Mesothelial cell of epicardium (in vitro differentiated cells): ENCODE data around the gene TEX52. TPM values are rescaled to one million over a fixed set of nuclear protein-coding genes. Genes with fewer than 3 reads are reported as not detected.

ENCODE experiments used
- DNase-seq, 2 experiments: peaks; one replicate each; pipeline ENCODE4 v3.0.0; 2021; ENCODE audit warnings: low spot score in 2 of 2; ENCODE audit not compliant: unreplicated experiment in 2 of 2
- H3K27ac Mint-ChIP-seq: 2 replicates; pipeline ENCODE4 v1.8.0; 2021; ENCODE audit warnings: mixed read lengths
- H3K27me3 Mint-ChIP-seq: 2 replicates; pipeline ENCODE4 v1.8.0; 2021; ENCODE audit warnings: low read depth, mixed read lengths
- H3K36me3 Mint-ChIP-seq: 2 replicates; pipeline ENCODE4 v1.8.0; 2021; ENCODE audit warnings: mixed read lengths
- H3K4me1 Mint-ChIP-seq: 2 replicates; pipeline ENCODE4 v1.8.0; 2021; ENCODE audit warnings: mixed read lengths
- H3K4me3 Mint-ChIP-seq: 2 replicates; pipeline ENCODE4 v1.8.0; 2021; ENCODE audit warnings: mild to moderate bottlenecking, moderate library complexity, mixed read lengths
- H3K9me3 Mint-ChIP-seq: 2 replicates; pipeline ENCODE4 v1.8.0; 2021; ENCODE audit warnings: mixed read lengths
- total RNA-seq: library from RNA; stranded (reverse); gene quantifications from 3 replicates; pipeline ENCODE4 v1.2.1, GENCODE V29; 2021
- TF ChIP-seq, protein P1 (sequence below): fragments of 200-600 bp; sonication (generic); IDR thresholded peaks from one replicate; pipeline ENCODE4 v1.5.0; 2021; ENCODE audit warnings: antibody characterized with exemption; ENCODE audit not compliant: unreplicated experiment

TEX52 gene
- total RNA-seq, 1 donor from 2014 or later = not detected

DNA sequence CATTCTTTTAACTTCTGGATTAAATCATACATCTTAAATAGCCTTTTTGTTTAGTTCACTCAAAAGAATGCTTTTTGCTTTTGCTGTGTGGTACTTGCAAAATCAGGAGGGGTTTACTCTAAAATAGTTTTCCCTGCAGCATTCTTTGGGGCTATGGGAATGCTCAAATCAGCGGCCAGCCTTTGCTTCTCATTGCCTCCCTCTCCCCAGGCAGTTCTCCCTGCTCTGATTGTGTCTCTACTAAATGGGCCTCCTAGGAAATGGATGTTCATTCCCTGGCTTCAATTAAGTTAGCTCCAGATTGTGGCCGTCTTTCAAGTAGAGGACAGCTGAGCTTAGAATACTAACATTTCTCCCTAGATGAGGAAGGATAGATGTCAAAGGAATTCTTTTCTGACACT, 38.2 kb upstream of the TEX52 start:
- no peak overlapping the region for H3K4me3 Mint-ChIP-seq
- no peak for DNase-seq
- H3K27me3 Mint-ChIP-seq = no peaks in the 10 kb centered on the region
- TF ChIP-seq, protein P1, sequence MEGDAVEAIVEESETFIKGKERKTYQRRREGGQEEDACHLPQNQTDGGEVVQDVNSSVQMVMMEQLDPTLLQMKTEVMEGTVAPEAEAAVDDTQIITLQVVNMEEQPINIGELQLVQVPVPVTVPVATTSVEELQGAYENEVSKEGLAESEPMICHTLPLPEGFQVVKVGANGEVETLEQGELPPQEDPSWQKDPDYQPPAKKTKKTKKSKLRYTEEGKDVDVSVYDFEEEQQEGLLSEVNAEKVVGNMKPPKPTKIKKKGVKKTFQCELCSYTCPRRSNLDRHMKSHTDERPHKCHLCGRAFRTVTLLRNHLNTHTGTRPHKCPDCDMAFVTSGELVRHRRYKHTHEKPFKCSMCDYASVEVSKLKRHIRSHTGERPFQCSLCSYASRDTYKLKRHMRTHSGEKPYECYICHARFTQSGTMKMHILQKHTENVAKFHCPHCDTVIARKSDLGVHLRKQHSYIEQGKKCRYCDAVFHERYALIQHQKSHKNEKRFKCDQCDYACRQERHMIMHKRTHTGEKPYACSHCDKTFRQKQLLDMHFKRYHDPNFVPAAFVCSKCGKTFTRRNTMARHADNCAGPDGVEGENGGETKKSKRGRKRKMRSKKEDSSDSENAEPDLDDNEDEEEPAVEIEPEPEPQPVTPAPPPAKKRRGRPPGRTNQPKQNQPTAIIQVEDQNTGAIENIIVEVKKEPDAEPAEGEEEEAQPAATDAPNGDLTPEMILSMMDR = no peak
- peak overlapping the region; percentile 67 for H3K27ac Mint-ChIP-seq
- H3K9me3 Mint-ChIP-seq = no peaks in the 10 kb centered on the region
- peaks cover 29% of the 10 kb centered on the region for H3K4me1 Mint-ChIP-seq
- H3K36me3 Mint-ChIP-seq = no peaks in the 10 kb centered on the region

DNA sequence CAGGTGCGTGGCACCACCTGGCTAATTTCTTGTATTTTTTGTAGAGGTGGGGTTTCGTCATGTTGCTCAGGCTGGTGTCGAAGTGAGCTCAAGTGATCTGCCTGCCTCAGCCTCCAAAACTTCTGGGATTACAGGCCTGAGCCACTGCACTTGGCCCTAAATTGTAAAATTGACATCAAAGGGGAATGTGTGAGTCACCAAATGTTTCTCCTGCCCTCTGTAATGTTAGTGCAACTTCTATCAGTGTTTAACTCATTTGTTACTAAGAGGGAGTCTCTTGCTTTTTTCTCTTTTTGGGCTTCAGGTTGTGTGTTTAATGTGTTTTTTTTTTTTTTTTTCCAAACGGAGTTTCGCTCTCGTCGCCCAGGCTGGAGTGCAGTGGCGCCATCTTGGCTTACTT, 36.2 kb upstream of the TEX52 start:
- Mint-ChIP-seq H3K9me3 (no peaks in the 10 kb centered on the region), H3K4me3 (peak overlapping the region; percentile 37), H3K27me3 (no peaks in the 10 kb centered on the region), H3K27ac (peak overlapping the region; percentile 59), H3K4me1 (peaks cover 29% of the 10 kb centered on the region), H3K36me3 (peaks cover 6% of the 10 kb centered on the region)
- TF ChIP-seq, protein P1 = no peak
- DNase-seq = no peak

DNA sequence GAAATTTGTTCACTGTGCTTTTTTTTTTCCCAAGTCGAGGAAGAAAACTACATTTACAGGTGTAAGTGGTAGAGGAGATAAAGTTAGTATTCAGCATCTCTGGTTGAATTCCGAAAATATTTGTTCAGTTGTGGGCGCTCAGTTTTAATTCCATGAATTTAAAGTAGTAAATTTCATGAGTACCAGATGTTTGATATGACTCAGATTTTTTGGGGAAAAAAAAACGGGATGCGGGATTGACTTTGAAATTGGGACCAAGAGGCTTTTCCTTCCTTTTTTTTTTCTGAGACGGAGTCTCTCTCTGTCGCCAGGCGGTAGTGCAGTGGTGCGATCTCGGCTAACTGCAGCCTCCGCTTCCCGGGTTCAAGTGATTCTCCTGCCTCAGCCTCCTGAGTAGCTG, 35.4 kb upstream of the TEX52 start:
- no peaks in the 10 kb centered on the region for H3K9me3 Mint-ChIP-seq
- H3K4me3 Mint-ChIP-seq = peak overlapping the region; percentile 90
- no peak for DNase-seq
- H3K36me3 Mint-ChIP-seq = peaks cover 12% of the 10 kb centered on the region
- peaks cover 29% of the 10 kb centered on the region for H3K4me1 Mint-ChIP-seq
- no peaks in the 10 kb centered on the region for H3K27me3 Mint-ChIP-seq
- H3K27ac Mint-ChIP-seq = no peak overlapping the region
- TF ChIP-seq, protein P1 = no peak

DNA sequence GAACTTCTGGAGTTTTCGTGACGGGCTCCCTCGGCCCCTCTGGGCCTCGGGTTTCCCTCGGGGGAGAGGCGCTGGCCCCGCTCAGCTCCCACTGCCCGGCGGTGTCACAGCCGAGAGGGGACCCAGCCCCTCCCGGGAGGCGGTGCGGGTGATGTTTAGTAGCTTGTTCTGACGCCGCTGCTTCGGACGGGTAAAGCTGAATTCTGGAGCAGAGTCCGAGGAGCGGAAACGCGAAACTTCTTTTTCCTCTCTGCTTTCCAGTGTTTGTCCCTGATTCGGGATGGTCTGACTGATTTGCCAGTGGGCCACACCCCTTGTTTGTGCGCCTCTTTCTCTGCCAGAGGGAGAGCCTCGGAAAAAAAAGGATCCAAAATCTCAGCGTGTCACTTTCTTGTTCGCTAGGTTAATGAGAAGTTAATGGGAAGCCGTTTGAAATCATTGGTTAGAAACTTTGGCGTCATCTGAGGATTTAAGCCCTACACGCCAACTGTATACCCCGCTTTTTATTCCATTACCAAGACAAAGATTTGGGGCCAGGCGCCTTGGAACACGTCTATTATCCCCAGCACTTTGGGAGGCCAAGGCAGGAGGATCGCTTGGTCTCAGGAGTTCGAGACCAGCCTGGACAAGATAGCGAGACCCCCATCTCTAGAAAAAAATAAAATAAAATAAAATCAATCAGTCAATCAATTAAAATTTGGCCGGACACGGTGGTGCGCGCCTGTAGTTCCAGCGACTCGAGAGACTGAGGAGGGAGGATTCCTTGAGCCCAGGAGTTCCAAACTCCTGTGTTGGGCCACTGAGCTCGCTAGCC, 34.6 kb upstream of the TEX52 start:
- peak; percentile 36 to 71 for DNase-seq
- Mint-ChIP-seq H3K9me3 (no peaks in the 10 kb centered on the region), H3K4me1 (peaks cover 29% of the 10 kb centered on the region), H3K4me3 (peak overlapping the region; percentile 90), H3K27ac (peak overlapping the region; percentile 90), H3K27me3 (no peaks in the 10 kb centered on the region), H3K36me3 (peaks cover 12% of the 10 kb centered on the region)
- TF ChIP-seq, protein P1 = no peak

DNA sequence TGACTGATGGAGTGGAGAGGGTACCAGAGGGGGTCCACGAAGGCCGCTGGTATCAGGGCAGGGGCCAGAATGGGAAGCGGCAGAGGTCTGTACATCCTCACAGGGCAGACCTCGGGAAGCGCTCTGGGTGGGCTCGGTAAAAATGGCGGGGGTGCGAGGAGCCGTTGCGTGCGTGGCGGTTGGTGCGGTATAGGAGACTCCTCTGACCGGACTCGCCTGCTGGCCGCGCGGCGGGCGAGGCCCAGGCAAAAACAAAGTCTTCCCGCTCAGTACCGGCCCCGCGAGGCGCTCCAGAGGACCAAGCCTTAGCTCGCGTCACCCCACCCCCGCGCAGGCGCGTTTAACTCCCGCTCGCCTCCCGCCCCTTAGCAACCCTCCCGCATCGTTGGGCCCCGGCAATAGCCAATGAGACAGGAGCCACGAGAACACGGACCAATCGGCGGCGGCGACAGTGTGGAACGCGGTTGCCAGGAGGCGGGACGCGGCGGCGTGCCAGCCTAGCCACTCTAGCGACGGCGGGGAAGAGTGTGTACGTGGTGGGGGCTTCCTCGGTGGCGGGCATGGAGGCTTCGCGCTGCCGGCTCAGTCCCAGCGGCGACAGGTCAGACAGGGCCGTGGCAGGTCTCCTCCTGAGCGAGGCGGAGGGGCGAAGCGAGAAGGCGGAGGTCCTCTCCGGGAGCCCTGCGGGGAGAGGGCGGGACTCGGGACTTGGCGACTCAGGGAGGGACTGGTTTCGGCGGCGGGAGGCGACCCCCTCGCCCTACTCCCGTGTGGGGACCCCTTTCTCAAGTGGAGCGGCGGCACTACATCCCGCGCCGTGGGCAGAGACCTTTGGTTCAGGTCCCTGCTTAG, 33.8 kb upstream of the TEX52 start, which contains the start of gene TULP3:
Gene TULP3, plus strand, starts transcription at position 504 of the 852 bp plus-strand sequence. Its CDS starts 57 bp downstream, at position 561.
- peak; percentile 99 for DNase-seq
- Mint-ChIP-seq H3K4me3 (peak within 1 kb of the TSS; percentile 90), H3K9me3 (no peaks in the 10 kb centered on the region), H3K4me1 (peaks cover 29% of the 10 kb centered on the region), H3K36me3 (peaks cover 17% of the 10 kb centered on the region), H3K27ac (peak within 1 kb of the TSS; percentile 90), H3K27me3 (no peaks in the 10 kb centered on the region)
- TF ChIP-seq, protein P1 = no peak
